ENCODE data around the gene NPHS1.

DNA sequence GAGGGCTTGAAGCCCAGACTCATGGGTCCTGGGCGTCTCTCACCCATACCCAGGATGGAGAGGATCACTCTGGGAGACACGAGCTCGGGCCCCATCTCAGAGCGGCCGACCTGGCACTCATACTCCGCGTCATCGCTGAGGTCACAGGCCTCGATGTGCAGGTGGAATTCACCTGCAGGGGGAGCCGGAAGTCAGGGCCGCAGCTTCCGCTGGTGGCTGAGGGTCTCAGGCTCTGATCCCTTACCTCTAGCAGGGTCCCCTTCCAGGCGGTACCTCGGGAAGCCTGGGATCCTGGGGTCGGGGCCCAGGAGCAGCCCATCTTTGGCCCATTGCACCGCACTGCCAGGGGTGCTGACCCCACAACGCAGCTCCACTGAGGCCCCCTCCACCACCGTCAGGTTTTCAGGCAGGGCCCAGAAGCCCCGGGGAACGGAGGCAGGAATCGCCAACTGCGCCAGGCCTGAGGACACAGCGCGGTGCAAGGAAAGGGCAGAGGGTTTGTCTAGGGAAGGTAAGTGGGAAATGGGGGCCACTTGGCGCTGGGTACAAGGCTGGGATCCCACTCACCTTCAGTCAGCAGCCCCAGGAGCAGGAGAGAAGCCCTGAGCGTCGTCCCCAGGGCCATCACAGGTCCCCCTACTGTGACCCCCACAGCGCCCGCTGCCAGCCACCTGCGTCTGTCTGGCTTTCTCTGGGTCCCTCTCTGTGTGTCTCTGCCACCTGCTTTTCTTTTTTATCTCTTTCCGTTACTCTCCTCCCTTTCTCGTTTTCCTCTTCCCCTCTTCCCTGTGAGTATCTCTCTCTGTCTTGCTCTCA, 883 bp downstream of the NPHS1 start:
- TF ChIP-seq, protein P1, sequence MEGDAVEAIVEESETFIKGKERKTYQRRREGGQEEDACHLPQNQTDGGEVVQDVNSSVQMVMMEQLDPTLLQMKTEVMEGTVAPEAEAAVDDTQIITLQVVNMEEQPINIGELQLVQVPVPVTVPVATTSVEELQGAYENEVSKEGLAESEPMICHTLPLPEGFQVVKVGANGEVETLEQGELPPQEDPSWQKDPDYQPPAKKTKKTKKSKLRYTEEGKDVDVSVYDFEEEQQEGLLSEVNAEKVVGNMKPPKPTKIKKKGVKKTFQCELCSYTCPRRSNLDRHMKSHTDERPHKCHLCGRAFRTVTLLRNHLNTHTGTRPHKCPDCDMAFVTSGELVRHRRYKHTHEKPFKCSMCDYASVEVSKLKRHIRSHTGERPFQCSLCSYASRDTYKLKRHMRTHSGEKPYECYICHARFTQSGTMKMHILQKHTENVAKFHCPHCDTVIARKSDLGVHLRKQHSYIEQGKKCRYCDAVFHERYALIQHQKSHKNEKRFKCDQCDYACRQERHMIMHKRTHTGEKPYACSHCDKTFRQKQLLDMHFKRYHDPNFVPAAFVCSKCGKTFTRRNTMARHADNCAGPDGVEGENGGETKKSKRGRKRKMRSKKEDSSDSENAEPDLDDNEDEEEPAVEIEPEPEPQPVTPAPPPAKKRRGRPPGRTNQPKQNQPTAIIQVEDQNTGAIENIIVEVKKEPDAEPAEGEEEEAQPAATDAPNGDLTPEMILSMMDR (IDR thresholded peaks at IDR 0.05) = no peak
- TF ChIP-seq EP300 (IDR thresholded peaks at IDR 0.05) (no peak), POLR2A (IDR thresholded peaks at IDR 0.05) (no peak)

All from sigmoid colon (tissue), 4 donors.